Skin epidermis (tissue), 12 donors: Measurements from ENCODE around the gene NDUFAF7.
"Not testable (repeated sequence)": the region's sequence is repeated elsewhere in the genome, so short reads cannot be mapped to it uniquely, and the experiment has no call there.

ENCODE experiments used
- H3K27ac ChIP-seq, 21 experiments: fragments of 200-600 bp; sonication (generic) in 11 of 21; one replicate each; pipeline ENCODE4 v1.5.0; 2020; ENCODE audit warnings: mild to moderate bottlenecking in 3 of 21, inconsistent platforms in 2 of 21, moderate library complexity in 2 of 21
- H3K4me3 ChIP-seq, 7 experiments: fragments of 200-600 bp; sonication (generic) in 2 of 7; one replicate each; pipeline ENCODE4 v1.5.0; 2020; ENCODE audit warnings: inconsistent platforms in 2 of 7, mild to moderate bottlenecking in 2 of 7, moderate library complexity in 1 of 7

Gene NDUFAF7, protein sequence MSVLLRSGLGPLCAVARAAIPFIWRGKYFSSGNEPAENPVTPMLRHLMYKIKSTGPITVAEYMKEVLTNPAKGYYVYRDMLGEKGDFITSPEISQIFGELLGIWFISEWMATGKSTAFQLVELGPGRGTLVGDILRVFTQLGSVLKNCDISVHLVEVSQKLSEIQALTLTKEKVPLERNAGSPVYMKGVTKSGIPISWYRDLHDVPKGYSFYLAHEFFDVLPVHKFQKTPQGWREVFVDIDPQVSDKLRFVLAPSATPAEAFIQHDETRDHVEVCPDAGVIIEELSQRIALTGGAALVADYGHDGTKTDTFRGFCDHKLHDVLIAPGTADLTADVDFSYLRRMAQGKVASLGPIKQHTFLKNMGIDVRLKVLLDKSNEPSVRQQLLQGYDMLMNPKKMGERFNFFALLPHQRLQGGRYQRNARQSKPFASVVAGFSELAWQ

GRCh38 chr2:37231241-37232130 lies at the start of gene NDUFAF7, which contains the start of gene CEBPZ:
Gene NDUFAF7, plus strand, starts transcription at chr2:37231658. Its CDS starts 48 bp downstream, at chr2:37231706.
Gene CEBPZ, minus strand, starts transcription at chr2:37231596. Its CDS starts 29 bp downstream, at chr2:37231567.
- peak within 1 kb of the TSS; percentile 65 to 93 (median 85) for H3K4me3 ChIP-seq
- peak within 1 kb of the TSS; percentile 44 to 97 (median 92) for H3K27ac ChIP-seq

DNA sequence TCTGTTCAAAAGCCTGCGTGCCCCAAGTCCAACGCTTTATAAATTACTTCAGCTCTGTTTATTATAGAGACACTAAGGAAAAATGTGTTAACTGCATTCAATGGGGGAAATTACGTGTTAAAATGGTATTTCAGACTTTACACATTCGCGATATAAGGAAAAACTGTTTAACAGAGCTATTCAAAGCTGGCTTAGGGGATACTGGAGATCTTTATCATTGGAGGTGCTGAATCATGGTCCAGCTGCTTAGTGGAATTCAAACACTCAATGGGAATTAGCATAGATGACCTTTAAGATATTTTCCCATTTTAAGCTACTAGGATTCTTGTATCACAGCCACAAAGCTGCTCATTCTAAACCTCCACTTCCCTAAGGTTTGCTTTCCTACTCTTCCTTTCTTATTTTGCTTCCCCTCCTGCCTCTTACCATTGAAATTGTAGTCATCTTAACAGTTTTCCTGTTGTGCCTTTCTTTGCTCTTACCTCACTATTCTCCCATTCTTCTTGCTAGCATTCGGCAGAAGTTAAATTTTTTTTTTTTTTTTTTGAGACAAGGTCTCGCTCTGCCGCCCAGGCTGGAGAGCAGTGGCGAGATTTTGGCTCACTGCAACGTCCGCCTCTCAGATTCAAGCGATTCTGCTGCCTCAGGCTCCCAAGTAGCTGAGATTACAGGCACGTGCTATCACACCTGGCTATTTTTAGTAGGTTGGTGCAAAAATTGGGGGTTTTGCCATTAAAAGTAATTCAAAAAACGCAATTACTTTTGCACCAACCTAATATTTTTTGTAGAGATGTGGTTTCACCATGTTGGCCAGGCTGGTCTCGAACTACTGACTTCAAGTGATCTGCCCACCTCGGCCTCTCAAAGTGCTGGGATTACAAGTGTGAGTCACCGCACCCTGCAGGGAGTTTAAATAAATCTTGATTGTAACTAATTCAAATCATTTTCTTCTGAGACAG lies 49.5 kb upstream of the NDUFAF7 start:
- no peak overlapping the region for H3K4me3 ChIP-seq
- H3K27ac ChIP-seq = no peak overlapping the region

- H3K27ac ChIP-seq = peak within 1 kb of the TSS in 2 of 21 experiments; percentile 21
Measured at GRCh38 chr2:37188570-37188969, 42.9 kb upstream of the NDUFAF7 start, which contains the start of gene SULT6B1. Gene SULT6B1, minus strand, starts transcription at chr2:37188670. Its CDS starts 30 bp downstream, at chr2:37188640.

DNA sequence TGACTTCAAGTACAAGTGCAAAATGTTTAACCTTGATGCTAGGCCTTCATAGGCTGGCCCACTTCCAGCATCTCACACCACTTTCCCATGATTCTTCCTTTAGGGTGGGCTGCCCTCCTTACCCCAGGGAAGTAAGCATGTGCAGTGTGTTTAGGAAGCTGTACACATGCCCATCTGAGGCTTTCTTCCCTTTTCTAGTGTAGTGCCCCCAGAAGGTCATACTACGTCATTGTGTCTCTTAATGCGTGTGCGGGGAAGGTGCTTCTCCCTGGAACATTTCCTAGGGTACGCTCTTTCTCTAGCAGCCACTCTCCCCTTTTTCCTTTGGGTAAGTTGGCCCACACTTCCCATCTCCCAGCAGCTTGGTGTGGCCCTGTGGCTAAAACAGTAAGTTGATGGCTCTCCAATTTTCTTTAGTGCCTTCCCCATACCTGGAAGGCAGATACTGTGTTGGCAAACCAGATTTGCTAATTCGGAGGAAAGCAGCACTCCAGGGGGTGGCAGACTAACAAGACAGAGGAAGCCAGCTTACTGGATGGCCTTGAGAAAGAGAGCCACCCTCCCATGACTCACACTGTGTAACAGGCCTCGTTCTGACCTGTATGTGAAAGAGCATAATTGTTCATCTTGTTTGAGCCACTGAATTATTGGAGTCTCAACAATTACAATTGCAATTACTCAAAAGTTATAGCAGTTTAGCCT lies 41.9 kb upstream of the NDUFAF7 start:
- Histone ChIP-seq H3K4me3 (no peak overlapping the region), H3K27ac (peak overlapping the region in 2 of 21 experiments; percentile 21)

More at GRCh38 chr2:37188570-37188969, 42.9 kb upstream of the NDUFAF7 start, which contains the start of gene SULT6B1:
- H3K4me3 ChIP-seq = no peak within 1 kb of the TSS

- no peak overlapping the region for H3K27ac ChIP-seq
- H3K4me3 ChIP-seq = no peak overlapping the region
Measured at GRCh38 chr2:37190290-37190689, 41.2 kb upstream of the NDUFAF7 start.

DNA sequence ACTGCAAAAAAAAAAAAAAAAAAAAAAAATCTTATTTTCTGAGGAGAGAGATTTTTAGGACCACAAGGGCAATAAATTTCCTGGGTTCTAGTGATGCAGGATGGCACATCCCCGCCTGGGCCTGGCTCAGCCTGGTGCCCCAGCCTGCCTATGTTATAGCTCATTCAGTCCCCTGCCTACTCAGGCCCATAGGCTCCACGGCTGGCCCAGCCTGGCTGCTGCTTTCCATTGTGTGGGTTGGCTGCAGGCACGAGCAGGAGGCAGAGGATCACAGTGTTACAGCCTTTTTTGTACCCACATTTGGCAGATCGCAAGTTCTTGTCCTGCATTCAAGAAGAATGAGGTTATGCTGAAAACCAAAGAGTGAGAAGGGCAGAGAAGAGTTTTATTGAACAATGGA lies 40.2 kb upstream of the NDUFAF7 start:
- no peak overlapping the region for H3K4me3 ChIP-seq
- H3K27ac ChIP-seq = peak overlapping the region in 2 of 21 experiments; percentile 11 to 35

DNA sequence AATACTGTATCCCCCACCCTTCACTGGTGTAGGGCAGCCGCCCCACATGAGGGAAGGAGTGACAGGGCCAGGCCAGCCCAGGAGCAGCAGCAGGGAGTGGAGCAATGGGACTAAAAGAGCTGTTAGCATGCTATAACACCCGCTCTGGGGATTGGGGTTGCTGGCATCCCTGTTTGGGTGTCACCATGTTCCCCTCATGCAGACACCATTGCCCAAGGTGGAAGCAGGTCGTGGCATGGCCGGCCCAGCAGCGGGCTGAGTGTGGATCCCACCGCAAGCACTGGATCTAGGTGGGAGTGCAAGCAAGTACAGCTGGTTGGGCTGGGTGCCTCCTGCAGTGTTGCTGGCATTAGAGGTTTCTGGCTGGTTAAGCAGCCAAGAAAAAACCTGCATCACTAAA lies 39.7 kb upstream of the NDUFAF7 start:
- Histone ChIP-seq H3K4me3 (no peak overlapping the region), H3K27ac (peak overlapping the region in 2 of 21 experiments; percentile 11 to 35)

DNA sequence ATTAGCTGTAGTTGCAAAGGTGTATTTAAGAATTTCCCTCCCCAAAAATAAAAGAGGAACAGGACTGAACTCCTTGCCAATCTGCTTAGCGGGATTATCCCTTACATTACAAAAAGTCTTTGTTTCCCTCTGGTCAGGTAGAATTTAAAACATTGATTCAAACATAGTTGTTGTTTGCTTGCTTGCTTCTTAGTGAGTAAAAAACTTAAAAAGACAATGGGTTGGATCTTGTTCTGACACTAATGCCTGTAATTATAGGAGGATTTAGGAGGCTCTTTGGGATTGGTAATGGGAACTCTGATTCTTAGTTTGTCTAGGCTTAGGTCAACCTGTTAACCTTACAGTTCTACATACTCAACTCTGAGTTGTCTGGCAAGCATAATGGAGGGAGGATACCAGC lies 38.9 kb upstream of the NDUFAF7 start:
- H3K27ac ChIP-seq = no peak overlapping the region

GRCh38 chr2:37195862-37196319 lies 35.6 kb upstream of the NDUFAF7 start:
- peak overlapping the region; percentile 61 to 91 (median 72) for H3K4me3 ChIP-seq
- H3K27ac ChIP-seq = peak overlapping the region in 19 of 21 experiments; percentile 71 to 98 (median 90)

More for the DNA sequence above, 38.9 kb upstream of the NDUFAF7 start:
- no peak overlapping the region for H3K4me3 ChIP-seq

GRCh38 chr2:37196320-37197195 lies 34.9 kb upstream of the NDUFAF7 start, which contains the start of gene CEBPZOS:
Gene CEBPZOS, plus strand, starts transcription at chr2:37196496. Its CDS starts 3,209 bp downstream, at chr2:37199705.
- Histone ChIP-seq H3K27ac (peak within 1 kb of the TSS; percentile 71 to 98 (median 89)), H3K4me3 (peak within 1 kb of the TSS; percentile 61 to 91 (median 72))

- no peak overlapping the region for H3K4me3 ChIP-seq
- H3K27ac ChIP-seq = no peak overlapping the region
Measured at GRCh38 chr2:37198681-37199065, 32.8 kb upstream of the NDUFAF7 start.

GRCh38 chr2:37201208-37201607 lies 30.2 kb upstream of the NDUFAF7 start:
- Histone ChIP-seq H3K27ac (no peak overlapping the region), H3K4me3 (no peak overlapping the region)

DNA sequence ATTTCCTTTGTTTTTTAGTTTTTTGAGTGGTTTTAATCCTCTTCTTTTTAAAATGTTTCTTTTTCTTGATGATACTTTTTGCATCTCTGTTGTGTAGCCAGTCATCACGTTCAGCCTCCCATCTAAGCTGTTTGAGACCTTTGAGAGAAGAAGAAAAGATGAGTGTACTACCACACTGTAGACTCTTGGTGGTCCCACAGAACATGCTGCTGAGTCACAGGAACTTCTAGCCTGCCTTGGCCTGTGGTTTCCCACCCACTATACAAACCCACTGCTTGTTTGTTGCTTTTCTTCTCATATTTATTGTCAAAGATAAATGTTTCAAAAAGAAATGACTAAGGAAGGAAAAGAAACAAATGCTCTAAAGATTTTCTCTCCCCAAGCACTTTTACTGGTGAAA lies 29.7 kb upstream of the NDUFAF7 start:
- Histone ChIP-seq H3K4me3 (no peak overlapping the region), H3K27ac (no peak overlapping the region)

GRCh38 chr2:37203708-37204107 lies 27.8 kb upstream of the NDUFAF7 start:
- H3K27ac ChIP-seq = no peak overlapping the region
- no peak overlapping the region for H3K4me3 ChIP-seq

GRCh38 chr2:37205071-37205661 lies 26.3 kb upstream of the NDUFAF7 start:
- H3K27ac ChIP-seq, H3K4me3 ChIP-seq: not testable (repeated sequence)

DNA sequence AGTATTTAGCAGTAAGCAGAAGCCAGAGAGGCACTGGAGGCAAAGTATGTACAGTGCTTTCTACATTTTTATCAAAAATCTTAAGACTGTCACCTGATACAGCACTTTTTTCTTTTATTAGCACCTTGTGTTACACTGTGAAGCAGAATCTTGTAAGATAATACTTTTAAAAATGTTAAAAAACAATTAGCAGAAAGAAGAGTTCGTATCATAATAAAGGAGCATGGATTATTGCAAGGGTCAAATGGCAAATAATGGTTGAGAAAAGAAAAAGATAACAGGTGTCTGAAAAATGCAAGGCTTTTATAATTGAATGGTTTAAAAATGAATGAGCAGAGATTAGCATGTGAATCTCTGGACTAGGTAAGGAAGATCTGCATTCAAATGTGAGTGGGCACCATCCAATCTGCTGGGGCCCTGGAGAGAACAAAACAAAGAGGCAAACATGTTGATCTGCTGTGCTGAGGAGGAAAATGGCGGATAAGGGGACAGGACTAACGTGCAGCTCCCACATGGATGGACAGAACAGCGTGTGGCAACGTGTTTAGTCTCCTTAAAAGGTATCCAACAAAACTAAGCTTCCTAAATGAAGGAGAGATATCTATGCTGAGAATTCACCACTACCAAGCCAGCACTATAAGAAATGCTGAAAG lies 25.6 kb upstream of the NDUFAF7 start:
- H3K4me3 ChIP-seq = no peak overlapping the region
- no peak overlapping the region for H3K27ac ChIP-seq
